Raji (cell line): ENCODE measurements around the gene CFAP69.

Experiments used
- POLR2A ChIP-seq: IDR thresholded peaks from 2 replicates; pipeline ENCODE4 v1.6.1; 2011; ENCODE audit warnings: low read depth, low read length, control low read depth; ENCODE audit not compliant: insufficient read depth

Gene CFAP69

GRCh38 chr7:90242369-90243168, 2.4 kb upstream of the CFAP69 start:
- no peak for TF ChIP-seq POLR2A

- TF ChIP-seq POLR2A = no peak
Measured at GRCh38 chr7:90243556-90243955, 1.4 kb upstream of the CFAP69 start.

- no peak for TF ChIP-seq POLR2A
Measured at GRCh38 chr7:90244565-90244908, 437 bp upstream of the CFAP69 start.

GRCh38 chr7:90246171-90246570, 1.2 kb downstream of the CFAP69 start:
- no peak for TF ChIP-seq POLR2A

- TF ChIP-seq POLR2A = no peak
Measured at GRCh38 chr7:90248706-90249105, 3.7 kb downstream of the CFAP69 start.

- TF ChIP-seq POLR2A = no peak
Measured at GRCh38 chr7:90250601-90251303, 5.8 kb downstream of the CFAP69 start.

GRCh38 chr7:90251304-90251635, 6.3 kb downstream of the CFAP69 start:
- TF ChIP-seq POLR2A = no peak

- TF ChIP-seq POLR2A = no peak
Measured at GRCh38 chr7:90256778-90257177, 11.8 kb downstream of the CFAP69 start.

- no peak for TF ChIP-seq POLR2A
Measured at GRCh38 chr7:90261441-90261840, 16.5 kb downstream of the CFAP69 start.

- TF ChIP-seq POLR2A = no peak
Measured at GRCh38 chr7:90262438-90262837, 17.5 kb downstream of the CFAP69 start.

- TF ChIP-seq POLR2A = no peak
Measured at GRCh38 chr7:90266808-90267207, 21.8 kb downstream of the CFAP69 start.

- no peak for TF ChIP-seq POLR2A
Measured at GRCh38 chr7:90267263-90267858, 22.4 kb downstream of the CFAP69 start.

- no peak for TF ChIP-seq POLR2A
Measured at GRCh38 chr7:90269163-90269562, 24.2 kb downstream of the CFAP69 start.

- no peak for TF ChIP-seq POLR2A
Measured at GRCh38 chr7:90270431-90271178, 25.6 kb downstream of the CFAP69 start.

GRCh38 chr7:90271753-90272152, 26.8 kb downstream of the CFAP69 start:
- TF ChIP-seq POLR2A = no peak
